Brain microvascular endothelial cell (primary cell): Measurements from ENCODE around the gene SBSN.
"Not testable (repeated sequence)": the region's sequence is repeated elsewhere in the genome, so short reads cannot be mapped to it uniquely, and the experiment has no call there.

ENCODE experiments used
- DNase-seq: peaks from one replicate; pipeline ENCODE4 v3.0.0-alpha.2; 2020
- H3K27ac ChIP-seq: fragments of 250-450 bp; sonication (Bioruptor Pico); 2 replicates; pipeline ENCODE4 v1.5.1; 2020; ENCODE audit warnings: mild to moderate bottlenecking, moderate library complexity
- H3K27me3 ChIP-seq: fragments of 250-450 bp; sonication (Bioruptor Pico); replicated peaks from 2 replicates; pipeline ENCODE4 v1.5.1; 2020; ENCODE audit warnings: mild to moderate bottlenecking
- H3K36me3 ChIP-seq: fragments of 250-450 bp; sonication (Bioruptor Pico); replicated peaks from 2 replicates; pipeline ENCODE4 v1.5.1; 2020; ENCODE audit warnings: mild to moderate bottlenecking
- H3K4me3 ChIP-seq: 2 replicates; pipeline ENCODE4 v1.5.1; 2011; ENCODE audit warnings: low read depth, mild to moderate bottlenecking, control low read depth, low read length, moderate library complexity
- CTCF ChIP-seq: IDR thresholded peaks from 2 replicates; pipeline ENCODE4 v1.5.1; 2011; ENCODE audit warnings: low read depth, mild to moderate bottlenecking, moderate library complexity, low read length, control low read depth, inconsistent platforms; ENCODE audit errors: missing control alignments
- in situ Hi-C: cut with HindIII; loops from 2 replicates; pipeline ENCODE4 v1.10.0; 2017; ENCODE audit warnings: low sequenced_read_pairs, low pct_ligation_motif_present

The SBSN gene

GRCh38 chr19:35484252-35485036 is 43.7 kb downstream of the SBSN start:
- Histone ChIP-seq H3K27me3 (no peaks in the 10 kb centered on the region), H3K36me3 (no peaks in the 10 kb centered on the region), H3K27ac (no peak overlapping the region), H3K4me3 (no peak overlapping the region)
- in situ Hi-C loops, result no loop called here
- DNase-seq, result no peak
- TF ChIP-seq CTCF, result no peak

DNA sequence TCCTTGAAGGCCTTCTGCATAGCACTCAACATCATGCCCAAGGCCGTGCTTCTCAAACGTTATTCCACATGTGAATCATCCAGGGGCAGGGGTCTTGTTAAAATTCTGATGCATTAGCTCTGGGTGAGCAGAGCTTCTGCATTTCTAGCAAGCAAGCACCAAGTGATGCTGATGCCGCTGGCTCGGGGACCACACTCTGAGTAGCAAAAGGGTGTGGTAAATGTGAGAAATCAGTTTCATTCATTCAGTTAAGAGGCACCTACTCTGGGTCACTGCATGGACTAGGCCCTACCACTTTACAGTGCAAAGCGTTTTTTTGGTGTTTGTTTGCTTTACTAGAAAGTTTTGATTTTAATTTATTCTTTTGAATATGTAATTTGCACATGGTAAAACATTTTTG is 45.0 kb downstream of the SBSN start:
- Histone ChIP-seq H3K4me3 (no peak overlapping the region), H3K36me3 (no peaks in the 10 kb centered on the region), H3K27me3 (no peaks in the 10 kb centered on the region), H3K27ac (no peak overlapping the region)
- no peak for DNase-seq
- in situ Hi-C loops, result no loop called here
- TF ChIP-seq CTCF, result no peak

- no peak for DNase-seq
- in situ Hi-C loops, result no loop called here
- no peak overlapping the region for H3K4me3 ChIP-seq
- H3K36me3 ChIP-seq, result no peaks in the 10 kb centered on the region
- no peak for TF ChIP-seq CTCF
- no peaks in the 10 kb centered on the region for H3K27me3 ChIP-seq
- no peak overlapping the region for H3K27ac ChIP-seq
Measured at GRCh38 chr19:35478794-35479677, 49.1 kb downstream of the SBSN start.

GRCh38 chr19:35476149-35476548 is 52.0 kb downstream of the SBSN start:
- in situ Hi-C loops, result no loop called here
- Histone ChIP-seq H3K4me3 (no peak overlapping the region), H3K36me3 (no peaks in the 10 kb centered on the region), H3K27ac (no peak overlapping the region), H3K27me3 (no peaks in the 10 kb centered on the region)
- TF ChIP-seq CTCF, result peak; percentile 15
- no peak for DNase-seq

GRCh38 chr19:35474594-35474993 is 53.5 kb downstream of the SBSN start:
- DNase-seq, H3K4me3 ChIP-seq, H3K27me3 ChIP-seq, H3K36me3 ChIP-seq, H3K27ac ChIP-seq, in situ Hi-C loops: not testable (repeated sequence)

DNA sequence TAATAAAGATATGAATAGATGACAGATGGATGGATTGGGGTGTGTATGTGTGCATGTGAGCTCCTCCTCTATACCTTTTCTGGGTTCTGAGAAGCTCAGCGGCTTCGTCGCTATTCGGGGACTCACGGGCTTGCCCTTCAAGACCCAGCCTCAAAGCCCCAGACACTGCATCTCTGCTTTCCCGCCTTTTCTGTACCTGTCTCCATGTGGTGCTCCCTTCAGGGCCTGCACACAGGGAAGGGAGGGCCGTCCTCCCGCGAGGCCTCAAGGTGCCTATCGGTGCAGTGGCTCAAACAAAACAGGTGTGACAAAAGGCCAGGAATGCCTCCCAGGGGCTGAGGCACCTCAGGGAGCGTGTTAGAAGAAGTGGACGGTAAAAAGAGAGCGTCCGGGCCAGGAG is 54.0 kb downstream of the SBSN start:
- no peak for TF ChIP-seq CTCF
- in situ Hi-C loops, result no loop called here
- Histone ChIP-seq H3K27ac (no peak overlapping the region), H3K36me3 (no peaks in the 10 kb centered on the region), H3K27me3 (no peaks in the 10 kb centered on the region), H3K4me3 (no peak overlapping the region)
- no peak for DNase-seq
